ENCODE measurements around the gene ENTREP3. TPM values are rescaled to one million over a fixed set of nuclear protein-coding genes. Genes with fewer than 3 reads are reported as not detected.
A peak's percentile ranks its signal among the peaks of the same experiment; 100 is the strongest.
"Not testable (repeated sequence)": the region's sequence is repeated elsewhere in the genome, so short reads cannot be mapped to it uniquely, and the experiment has no call there.

Gene ENTREP3
- total RNA-seq, 3 donors from 2014 or later (not counting 1 experiment from before 2014, with no cell fraction given), result 6.9 to 10.0 (median 8.9) TPM

DNA sequence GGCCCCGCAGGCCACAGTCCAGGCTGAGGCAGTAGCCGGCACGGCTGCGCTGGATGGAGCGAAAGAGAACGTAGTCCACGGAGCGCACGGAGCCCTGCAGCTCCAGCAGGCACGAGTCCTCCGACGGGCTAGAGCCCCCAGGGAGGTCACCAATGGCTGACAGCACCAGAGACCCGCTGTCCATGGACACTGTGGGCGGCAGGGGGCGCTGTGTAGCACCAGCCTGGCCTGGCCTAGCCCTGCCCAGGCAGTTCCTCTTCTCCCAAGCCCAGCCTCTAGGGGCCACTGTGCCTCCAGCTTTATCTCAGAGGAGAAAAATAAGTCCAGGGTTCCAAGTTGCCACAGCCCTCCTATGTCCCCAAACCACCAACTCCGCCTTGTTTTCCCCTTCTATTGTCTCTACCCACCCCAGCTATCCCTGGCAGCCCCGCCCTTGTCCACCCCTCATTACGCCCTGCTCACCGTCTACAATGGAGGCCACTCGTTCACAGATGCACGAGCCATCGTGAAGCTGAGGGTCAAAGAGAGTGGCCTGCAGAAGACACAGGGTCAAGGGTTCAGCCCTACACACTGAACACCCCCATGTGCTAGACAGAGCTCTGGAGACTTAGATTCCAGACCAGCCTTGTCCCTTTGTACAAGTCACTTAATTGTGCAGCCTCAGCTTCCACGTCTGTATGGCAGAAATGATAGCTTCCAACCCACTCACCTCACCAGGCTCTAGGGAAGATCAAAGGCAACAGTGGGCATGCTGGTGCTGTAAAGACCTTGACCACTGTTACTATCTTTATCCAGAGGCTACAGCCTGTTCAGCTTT lies 4.4 kb downstream of the ENTREP3 start:
- H3K36me3 Mint-ChIP-seq, result no peaks in the 10 kb centered on the region
- Histone ChIP-seq H3K27ac (ENCODE audit: low read length) (no peak overlapping the region), H3K27me3 (ENCODE audit: control insufficient read depth, insufficient read depth, low read length) (no peaks in the 10 kb centered on the region), H3K4me3 (ENCODE audit: low read length) (peak overlapping the region; percentile 46), H3K36me3 (ENCODE audit: control insufficient read depth, insufficient read depth, low read length) (no peaks in the 10 kb centered on the region), H3K4me1 (ENCODE audit: control insufficient read depth, insufficient read depth, low read length) (peaks cover 31% of the 10 kb centered on the region), H3K9me3 (ENCODE audit: control insufficient read depth, insufficient read depth, low read length) (no peaks in the 10 kb centered on the region)
- no peaks in the 10 kb centered on the region for H3K27me3 Mint-ChIP-seq (ENCODE audit: low read depth in 2 of 2)
- H3K27ac Mint-ChIP-seq, result peak overlapping the region in 1 of 2 donors; percentile 58
- intact Hi-C loops (cut with micrococcal nuclease), result loop anchor here (1.0 to 10.0 kb wide), 4 partner anchors 22 to 341 kb away; partner anchors contain the start of gene CLK2
- ATAC-seq (peak; percentile 98 to 100 (median 98)), DNase-seq (peak; percentile 96 to 97)
- H3K4me3 Mint-ChIP-seq, result peak overlapping the region; percentile 63
- 20% methylated on average over 23 of the region's 23 CpGs for WGBS (ENCODE audit: insufficient coverage)
- no peaks in the 10 kb centered on the region for H3K9me3 Mint-ChIP-seq
- TF ChIP-seq, protein P1, sequence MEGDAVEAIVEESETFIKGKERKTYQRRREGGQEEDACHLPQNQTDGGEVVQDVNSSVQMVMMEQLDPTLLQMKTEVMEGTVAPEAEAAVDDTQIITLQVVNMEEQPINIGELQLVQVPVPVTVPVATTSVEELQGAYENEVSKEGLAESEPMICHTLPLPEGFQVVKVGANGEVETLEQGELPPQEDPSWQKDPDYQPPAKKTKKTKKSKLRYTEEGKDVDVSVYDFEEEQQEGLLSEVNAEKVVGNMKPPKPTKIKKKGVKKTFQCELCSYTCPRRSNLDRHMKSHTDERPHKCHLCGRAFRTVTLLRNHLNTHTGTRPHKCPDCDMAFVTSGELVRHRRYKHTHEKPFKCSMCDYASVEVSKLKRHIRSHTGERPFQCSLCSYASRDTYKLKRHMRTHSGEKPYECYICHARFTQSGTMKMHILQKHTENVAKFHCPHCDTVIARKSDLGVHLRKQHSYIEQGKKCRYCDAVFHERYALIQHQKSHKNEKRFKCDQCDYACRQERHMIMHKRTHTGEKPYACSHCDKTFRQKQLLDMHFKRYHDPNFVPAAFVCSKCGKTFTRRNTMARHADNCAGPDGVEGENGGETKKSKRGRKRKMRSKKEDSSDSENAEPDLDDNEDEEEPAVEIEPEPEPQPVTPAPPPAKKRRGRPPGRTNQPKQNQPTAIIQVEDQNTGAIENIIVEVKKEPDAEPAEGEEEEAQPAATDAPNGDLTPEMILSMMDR (IDR thresholded peaks at IDR 0.05), result peak; percentile 100
- peaks cover 18 to 33% of the 10 kb centered on the region in 2 donors for H3K4me1 Mint-ChIP-seq

DNA sequence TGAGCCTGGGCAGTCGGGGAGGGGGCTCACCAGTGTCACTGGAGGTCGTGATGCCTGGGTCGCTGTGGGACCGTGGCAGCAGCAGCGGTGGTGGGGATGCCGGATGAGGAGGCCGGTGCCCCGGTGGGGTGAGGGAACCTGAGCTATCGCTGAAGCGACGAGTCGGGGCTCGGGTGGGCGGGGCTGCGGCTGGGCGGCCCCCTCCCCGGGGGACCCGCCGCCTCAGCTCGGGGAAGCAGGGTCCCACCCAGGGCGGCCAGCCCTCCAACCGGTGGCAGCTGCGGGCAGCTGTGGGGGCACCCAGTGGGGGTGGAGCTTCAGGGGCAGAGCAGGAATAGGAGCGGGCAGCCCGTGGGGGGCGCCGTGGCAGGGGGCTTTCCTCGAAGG lies 5.0 kb downstream of the ENTREP3 start:
- H3K27ac Mint-ChIP-seq, result peak overlapping the region in 1 of 2 donors; percentile 58
- peaks cover 13 to 27% of the 10 kb centered on the region in 2 donors for H3K4me1 Mint-ChIP-seq
- H3K9me3 ChIP-seq (ENCODE audit: control insufficient read depth, insufficient read depth, low read length), result no peaks in the 10 kb centered on the region
- intact Hi-C loops (cut with micrococcal nuclease), result loop anchor here (1.0 to 10.0 kb wide), 4 partner anchors 23 to 342 kb away; partner anchors contain the start of gene CLK2
- H3K27ac ChIP-seq (ENCODE audit: low read length), result no peak overlapping the region
- H3K4me1 ChIP-seq (ENCODE audit: control insufficient read depth, insufficient read depth, low read length), result peaks cover 26% of the 10 kb centered on the region
- H3K9me3 Mint-ChIP-seq, result no peaks in the 10 kb centered on the region
- peak overlapping the region; percentile 46 for H3K4me3 ChIP-seq (ENCODE audit: low read length)
- ATAC-seq (peak; percentile 11 to 27 (median 21)), DNase-seq (no peak)
- H3K27me3 ChIP-seq (ENCODE audit: control insufficient read depth, insufficient read depth, low read length), result no peaks in the 10 kb centered on the region
- WGBS (ENCODE audit: insufficient coverage), result 3% methylated on average over 28 of the region's 28 CpGs
- H3K36me3 Mint-ChIP-seq, result no peaks in the 10 kb centered on the region
- no peaks in the 10 kb centered on the region for H3K27me3 Mint-ChIP-seq (ENCODE audit: low read depth in 2 of 2)
- H3K36me3 ChIP-seq (ENCODE audit: control insufficient read depth, insufficient read depth, low read length), result no peaks in the 10 kb centered on the region
- TF ChIP-seq, protein P1 (IDR thresholded peaks at IDR 0.05), result no peak
- H3K4me3 Mint-ChIP-seq, result peak overlapping the region; percentile 70

DNA sequence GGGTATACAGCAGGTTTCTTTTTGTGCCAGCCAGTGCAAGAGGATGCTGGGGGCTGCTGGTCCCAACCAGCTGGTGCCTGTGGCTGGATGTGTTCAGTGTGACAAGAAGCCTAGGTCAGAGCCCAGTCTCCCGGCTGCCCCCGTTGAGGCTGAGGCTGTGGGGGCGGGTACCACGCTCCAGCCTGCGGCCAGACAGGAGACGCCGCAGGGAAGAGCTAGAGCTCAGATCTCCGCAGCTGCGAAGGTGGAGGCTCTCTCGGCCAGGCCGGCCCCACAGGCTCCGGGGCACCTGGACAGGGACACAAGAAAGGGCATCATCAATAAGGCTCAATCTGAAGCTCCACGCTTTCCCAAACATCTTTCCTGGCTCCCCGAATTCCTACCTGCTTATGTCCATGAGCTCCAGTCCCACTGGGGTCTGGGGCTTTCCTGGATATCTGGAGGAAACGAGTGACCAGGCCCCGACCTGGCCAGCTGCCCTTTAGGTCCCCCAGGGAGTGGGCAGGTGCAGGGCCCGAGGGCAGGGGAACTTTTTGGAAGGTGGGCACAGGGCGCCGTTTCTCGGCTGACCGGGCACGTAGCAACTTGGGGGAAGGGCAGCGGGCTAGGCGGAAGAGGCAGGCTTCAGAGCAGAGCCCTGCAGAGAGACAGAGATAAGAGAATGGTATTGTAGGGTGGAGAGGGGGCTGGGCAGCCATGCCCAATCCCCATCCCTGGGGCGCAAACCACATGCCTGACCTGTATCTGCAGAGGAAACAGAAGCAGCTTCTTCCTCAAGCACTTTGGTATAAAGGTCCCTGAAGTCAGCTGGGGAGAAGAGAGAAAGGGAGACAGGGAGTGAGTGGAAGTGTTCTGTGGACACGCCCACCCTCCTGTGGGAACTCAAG lies 7.4 kb downstream of the ENTREP3 start:
- ATAC-seq (no peak), DNase-seq (no peak)
- Histone ChIP-seq H3K4me1 (ENCODE audit: control insufficient read depth, insufficient read depth, low read length) (peaks cover 30% of the 10 kb centered on the region), H3K4me3 (ENCODE audit: low read length) (no peak overlapping the region), H3K9me3 (ENCODE audit: control insufficient read depth, insufficient read depth, low read length) (peaks cover 3% of the 10 kb centered on the region), H3K27ac (ENCODE audit: low read length) (no peak overlapping the region), H3K27me3 (ENCODE audit: control insufficient read depth, insufficient read depth, low read length) (no peaks in the 10 kb centered on the region), H3K36me3 (ENCODE audit: control insufficient read depth, insufficient read depth, low read length) (no peaks in the 10 kb centered on the region)
- Mint-ChIP-seq H3K9me3 (peaks cover 2 to 3% of the 10 kb centered on the region in 2 donors), H3K4me1 (peaks cover 6 to 28% of the 10 kb centered on the region in 2 donors), H3K4me3 (no peak overlapping the region), H3K27ac (no peak overlapping the region), H3K27me3 (ENCODE audit: low read depth in 2 of 2) (peaks cover 4 to 8% of the 10 kb centered on the region in 2 donors), H3K36me3 (peaks cover 8% of the 10 kb centered on the region)
- TF ChIP-seq, protein P1 (IDR thresholded peaks at IDR 0.05), result no peak
- 94% methylated on average over 26 of the region's 26 CpGs for WGBS (ENCODE audit: insufficient coverage)
- intact Hi-C loops (cut with micrococcal nuclease), result no loop called here

DNA sequence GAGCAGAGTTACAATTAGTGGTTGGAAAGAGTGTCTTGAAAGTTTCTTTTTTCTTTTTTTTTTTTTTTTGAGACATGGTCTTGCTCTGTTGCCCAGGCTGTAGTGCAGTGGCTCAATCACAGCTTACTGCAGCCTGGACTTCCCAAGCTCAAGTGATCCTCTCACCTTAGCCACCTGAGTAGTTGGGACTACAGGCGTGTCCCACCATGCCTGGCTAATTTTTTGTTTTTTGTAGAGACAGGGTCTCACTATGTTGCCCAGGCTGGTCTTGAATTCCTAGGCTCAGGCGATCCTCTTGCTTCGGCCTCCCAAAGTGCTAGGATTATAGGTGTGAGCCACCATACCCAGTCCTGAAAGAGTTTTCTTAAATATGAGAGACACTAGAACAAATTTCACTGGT lies 8.5 kb downstream of the ENTREP3 start:
- intact Hi-C loops (cut with micrococcal nuclease); H3K9me3 ChIP-seq (ENCODE audit: control insufficient read depth, insufficient read depth, low read length); H3K27me3 ChIP-seq (ENCODE audit: control insufficient read depth, insufficient read depth, low read length); H3K4me3 ChIP-seq (ENCODE audit: low read length); H3K9me3 Mint-ChIP-seq; H3K36me3 Mint-ChIP-seq; H3K27ac ChIP-seq (ENCODE audit: low read length); H3K36me3 ChIP-seq (ENCODE audit: control insufficient read depth, insufficient read depth, low read length); ATAC-seq; H3K27me3 Mint-ChIP-seq (ENCODE audit: low read depth in 2 of 2); DNase-seq: not testable (repeated sequence)
- H3K4me1 ChIP-seq (ENCODE audit: control insufficient read depth, insufficient read depth, low read length), result peaks cover 36% of the 10 kb centered on the region
- H3K4me3 Mint-ChIP-seq, result peak overlapping the region; percentile 57
- H3K4me1 Mint-ChIP-seq, result peaks cover 6 to 33% of the 10 kb centered on the region in 2 donors
- H3K27ac Mint-ChIP-seq, result peak overlapping the region in 1 of 2 donors; percentile 22
- WGBS (ENCODE audit: insufficient coverage), result 100% methylated on average over 3 of the region's 3 CpGs

Data from natural killer cell (primary cell).